ENCODE data around the gene RAB8B. TPM values are rescaled to one million over a fixed set of nuclear protein-coding genes. Genes with fewer than 3 reads are reported as not detected.

The RAB8B gene
- total RNA-seq, 3 donors from 2014 or later, result 7.4 to 26.4 (median 18.3) TPM

- no peak for TF ChIP-seq CTCF (IDR thresholded peaks at IDR 0.05)
- no peak for DNase-seq
- Histone ChIP-seq H3K4me3 (no peak overlapping the region), H3K9me3 (no peaks in the 10 kb centered on the region), H3K36me3 (ENCODE audit: low read depth) (no peaks in the 10 kb centered on the region), H3K4me1 (ENCODE audit: low read depth) (no peaks in the 10 kb centered on the region)
- intact Hi-C loops (cut with DNase I, micrococcal nuclease), result no loop called here
- ATAC-seq, result no peak
These were observed 110.7 kb downstream of the RAB8B start for GRCh38 chr15:63299943-63300575.

GRCh38 chr15:63301088-63301487, 111.7 kb downstream of the RAB8B start:
- intact Hi-C loops (cut with DNase I, micrococcal nuclease), result no loop called here
- Histone ChIP-seq H3K4me3 (no peak overlapping the region), H3K36me3 (ENCODE audit: low read depth) (no peaks in the 10 kb centered on the region), H3K9me3 (no peaks in the 10 kb centered on the region), H3K4me1 (ENCODE audit: low read depth) (no peaks in the 10 kb centered on the region)
- no peak for ATAC-seq
- no peak for TF ChIP-seq CTCF (IDR thresholded peaks at IDR 0.05)
- no peak for DNase-seq

- Histone ChIP-seq H3K9me3 (no peaks in the 10 kb centered on the region), H3K36me3 (ENCODE audit: low read depth) (no peaks in the 10 kb centered on the region), H3K4me1 (ENCODE audit: low read depth) (no peaks in the 10 kb centered on the region), H3K4me3 (no peak overlapping the region)
- TF ChIP-seq CTCF (IDR thresholded peaks at IDR 0.05), result no peak
- intact Hi-C loops (cut with DNase I, micrococcal nuclease), result no loop called here
- no peak for ATAC-seq
- DNase-seq, result no peak
These were observed 115.9 kb downstream of the RAB8B start for GRCh38 chr15:63305260-63305659.

GRCh38 chr15:63306492-63307073, 117.2 kb downstream of the RAB8B start:
- intact Hi-C loops (cut with DNase I, micrococcal nuclease), result no loop called here
- no peak for DNase-seq
- no peak for TF ChIP-seq CTCF (IDR thresholded peaks at IDR 0.05)
- no peak overlapping the region for H3K4me3 ChIP-seq
- H3K9me3 ChIP-seq, result no peaks in the 10 kb centered on the region
- no peaks in the 10 kb centered on the region for H3K36me3 ChIP-seq (ENCODE audit: low read depth)
- peak; percentile 45 for ATAC-seq
- H3K4me1 ChIP-seq (ENCODE audit: low read depth), result no peaks in the 10 kb centered on the region

- Histone ChIP-seq H3K4me3 (no peak overlapping the region), H3K36me3 (ENCODE audit: low read depth) (no peaks in the 10 kb centered on the region), H3K9me3 (no peaks in the 10 kb centered on the region), H3K4me1 (ENCODE audit: low read depth) (no peaks in the 10 kb centered on the region)
- ATAC-seq, result peak; percentile 38
- intact Hi-C loops (cut with DNase I, micrococcal nuclease), result no loop called here
- TF ChIP-seq CTCF (IDR thresholded peaks at IDR 0.05), result no peak
- no peak for DNase-seq
These were observed 119.1 kb downstream of the RAB8B start for GRCh38 chr15:63308491-63308890.

Data from mucosa of descending colon (tissue), 3 donors.